Esophagus muscularis mucosa (tissue), 4 donors: Measurements from ENCODE around the gene GCNT1. TPM values are rescaled to one million over a fixed set of nuclear protein-coding genes. Genes with fewer than 3 reads are reported as not detected.
"Not testable (repeated sequence)": the region's sequence is repeated elsewhere in the genome, so short reads cannot be mapped to it uniquely, and the experiment has no call there.

Source experiments
- DNase-seq: peaks from one replicate; pipeline ENCODE4 v3.0.0-alpha.2; 2017; ENCODE audit errors: extremely low spot score
- H3K27ac ChIP-seq, 4 donors: fragments of 200-600 bp; sonication (generic); replicated peaks in 1 of 4; 1 replicate in 3 of 4; 2 replicates in 1 of 4; pipeline ENCODE4 v1.5.1; 2016 to 2019; ENCODE audit warnings: mild to moderate bottlenecking in 1 of 4
- H3K27me3 ChIP-seq, 4 donors: fragments of 200-600 bp; sonication (generic); one replicate each; pipeline versions ENCODE4 v1.5.1 to v1.6.0; 2016 to 2019
- H3K36me3 ChIP-seq, 4 donors: fragments of 200-600 bp; sonication (generic); one replicate each; pipeline ENCODE4 v1.5.1; 2016 to 2019
- H3K4me1 ChIP-seq, 4 donors: fragments of 200-600 bp; sonication (generic); one replicate each; pipeline ENCODE4 v1.5.1; 2016 to 2019
- H3K4me3 ChIP-seq, 4 donors: fragments of 200-600 bp; sonication (generic); 1 replicate in 2 of 4; 2 replicates in 2 of 4; pipeline ENCODE4 v1.5.1; 2016 to 2019; ENCODE audit warnings: mild to moderate bottlenecking in 4 of 4, moderate library complexity in 1 of 4
- H3K9me3 ChIP-seq, 4 donors: fragments of 200-600 bp; sonication (generic); 1 replicate in 3 of 4; 2 replicates in 1 of 4; pipeline ENCODE4 v1.5.1; 2016 to 2019
- EP300 ChIP-seq: sonication (generic); formaldehyde crosslinking; IDR thresholded peaks from one replicate; pipeline ENCODE4 v1.6.1; 2017; ENCODE audit warnings: antibody characterized with exemption
- POLR2A ChIP-seq: fragments of 450-650 bp; IDR thresholded peaks from one replicate; pipeline ENCODE4 v1.6.1; 2017; ENCODE audit warnings: antibody characterized with exemption, moderate library complexity, mild to moderate bottlenecking, low read depth
- POLR2AphosphoS5 ChIP-seq, 2 donors: sonication (generic); formaldehyde crosslinking; IDR thresholded peaks; one replicate each; pipeline ENCODE4 v1.6.1; 2017; ENCODE audit warnings: antibody characterized with exemption in 2 of 2
- WGBS: methylation state at CpG from one replicate; pipeline ENCODE4 v1.1.5; 2018; 5-methylcytosine and 5-hydroxymethylcytosine counted together
- intact Hi-C: fragments of 100-400 bp; cut with DNase I; formaldehyde crosslinking; loops from one replicate; pipeline ENCODE4 v1.15.1; 2023
- total RNA-seq, 4 donors: library from RNA; depleted of rRNA; stranded (reverse); fragments of >200 nt; gene quantifications; one replicate each; pipeline versions ENCODE4 v1.1.0 to v1.2.1, GENCODE V29; 2016
- TF ChIP-seq, protein P1 (sequence below), 3 experiments: fragments of 200-600 bp in 2 of 3; fragments of 450-650 bp in 1 of 3; sonication (generic) in 2 of 3; IDR thresholded peaks; one replicate each; pipeline ENCODE4 v1.5.1; 2017 to 2019; ENCODE audit warnings: antibody characterized with exemption in 3 of 3, mild to moderate bottlenecking in 2 of 3, moderate library complexity in 1 of 3

GCNT1 gene
- total RNA-seq, 4 donors from 2014 or later = 1.2 to 6.5 (median 3.3) TPM

DNA sequence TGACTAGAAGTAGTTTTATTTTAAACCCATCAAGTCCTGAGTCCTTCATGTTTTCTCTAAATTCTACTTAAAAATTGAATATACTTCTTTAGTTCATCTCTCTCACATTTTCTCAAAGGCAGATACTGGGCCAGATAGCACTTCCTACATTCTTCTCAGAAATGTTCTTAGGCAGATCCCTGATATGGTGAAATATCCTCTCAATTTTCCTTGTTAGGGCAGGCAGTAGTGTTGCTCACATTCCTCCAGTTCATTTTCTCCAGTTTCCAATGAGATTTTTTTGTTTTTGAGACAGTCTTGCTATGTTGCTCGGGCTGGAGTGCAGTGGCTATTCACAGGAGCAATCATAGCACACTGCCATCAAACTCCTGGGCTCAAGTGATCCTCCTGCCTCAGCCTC is 5.7 kb downstream of the GCNT1 start:
- WGBS = 94% methylated on average over 1 of the region's 1 CpG
- Histone ChIP-seq H3K27me3 (no peaks in the 10 kb centered on the region), H3K36me3 (no peaks in the 10 kb centered on the region), H3K27ac (no peak overlapping the region), H3K4me1 (peaks cover 7 to 13% (median 8%) of the 10 kb centered on the region in 4 donors), H3K4me3 (no peak overlapping the region), H3K9me3 (no peaks in the 10 kb centered on the region)
- no peak for DNase-seq
- intact Hi-C loops = no loop called here
- TF ChIP-seq, protein P1, sequence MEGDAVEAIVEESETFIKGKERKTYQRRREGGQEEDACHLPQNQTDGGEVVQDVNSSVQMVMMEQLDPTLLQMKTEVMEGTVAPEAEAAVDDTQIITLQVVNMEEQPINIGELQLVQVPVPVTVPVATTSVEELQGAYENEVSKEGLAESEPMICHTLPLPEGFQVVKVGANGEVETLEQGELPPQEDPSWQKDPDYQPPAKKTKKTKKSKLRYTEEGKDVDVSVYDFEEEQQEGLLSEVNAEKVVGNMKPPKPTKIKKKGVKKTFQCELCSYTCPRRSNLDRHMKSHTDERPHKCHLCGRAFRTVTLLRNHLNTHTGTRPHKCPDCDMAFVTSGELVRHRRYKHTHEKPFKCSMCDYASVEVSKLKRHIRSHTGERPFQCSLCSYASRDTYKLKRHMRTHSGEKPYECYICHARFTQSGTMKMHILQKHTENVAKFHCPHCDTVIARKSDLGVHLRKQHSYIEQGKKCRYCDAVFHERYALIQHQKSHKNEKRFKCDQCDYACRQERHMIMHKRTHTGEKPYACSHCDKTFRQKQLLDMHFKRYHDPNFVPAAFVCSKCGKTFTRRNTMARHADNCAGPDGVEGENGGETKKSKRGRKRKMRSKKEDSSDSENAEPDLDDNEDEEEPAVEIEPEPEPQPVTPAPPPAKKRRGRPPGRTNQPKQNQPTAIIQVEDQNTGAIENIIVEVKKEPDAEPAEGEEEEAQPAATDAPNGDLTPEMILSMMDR (IDR thresholded peaks at IDR 0.05) = no peak
- no peak for TF ChIP-seq EP300
- TF ChIP-seq POLR2A = no peak
- TF ChIP-seq POLR2AphosphoS5 (IDR thresholded peaks at IDR 0.05) = no peak

DNA sequence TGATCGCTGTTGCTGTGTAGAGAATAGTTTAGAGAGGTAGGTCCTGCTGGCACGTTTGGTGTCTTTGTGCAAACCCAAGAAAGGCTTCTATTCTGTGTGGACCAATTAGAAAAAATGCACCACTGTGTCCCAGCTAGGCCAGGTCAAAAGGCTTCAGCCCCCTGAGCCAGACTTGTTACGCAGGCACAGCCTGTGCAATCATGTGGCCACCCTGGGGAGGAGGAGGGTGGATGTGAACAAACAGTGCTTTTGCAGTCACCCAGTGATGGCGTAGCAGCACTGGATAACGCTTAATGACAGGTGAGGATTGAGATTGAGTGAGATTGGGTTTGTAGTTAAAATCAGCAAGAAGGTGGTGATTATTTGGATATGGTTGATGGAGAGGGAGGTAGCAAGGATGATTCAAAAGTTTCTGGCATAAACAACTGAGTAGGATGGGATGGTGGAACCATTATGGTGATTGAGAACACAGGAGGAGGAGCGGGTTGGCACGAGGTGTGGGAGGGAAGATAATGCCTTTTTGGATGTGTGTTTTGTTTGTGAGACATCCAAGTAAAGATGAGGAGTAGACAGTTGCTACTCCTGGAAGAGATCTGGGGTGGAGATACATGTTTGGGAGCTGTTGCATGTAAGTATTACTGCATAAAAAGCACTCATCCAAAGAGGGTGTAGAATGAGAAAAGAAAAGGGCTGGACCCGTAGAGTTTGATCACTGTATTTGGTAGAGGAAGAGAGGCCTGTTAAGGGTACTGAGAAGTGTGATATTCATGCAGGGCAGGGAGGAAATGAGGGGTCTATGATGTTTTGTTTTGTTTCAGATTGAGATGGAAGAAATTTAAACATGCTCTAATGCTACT is 6.7 kb downstream of the GCNT1 start:
- Histone ChIP-seq H3K4me3 (no peak overlapping the region), H3K36me3 (no peaks in the 10 kb centered on the region), H3K27ac (no peak overlapping the region), H3K27me3 (no peaks in the 10 kb centered on the region), H3K4me1 (peaks cover 0 to 3% (median 0%) of the 10 kb centered on the region in 4 donors), H3K9me3 (no peaks in the 10 kb centered on the region)
- TF ChIP-seq POLR2A (no peak), EP300 (no peak), POLR2AphosphoS5 (IDR thresholded peaks at IDR 0.05) (no peak)
- TF ChIP-seq, protein P1 (IDR thresholded peaks at IDR 0.05) = no peak
- no peak for DNase-seq
- intact Hi-C loops = no loop called here
- 83% methylated on average over 7 of the region's 8 CpGs for WGBS

DNA sequence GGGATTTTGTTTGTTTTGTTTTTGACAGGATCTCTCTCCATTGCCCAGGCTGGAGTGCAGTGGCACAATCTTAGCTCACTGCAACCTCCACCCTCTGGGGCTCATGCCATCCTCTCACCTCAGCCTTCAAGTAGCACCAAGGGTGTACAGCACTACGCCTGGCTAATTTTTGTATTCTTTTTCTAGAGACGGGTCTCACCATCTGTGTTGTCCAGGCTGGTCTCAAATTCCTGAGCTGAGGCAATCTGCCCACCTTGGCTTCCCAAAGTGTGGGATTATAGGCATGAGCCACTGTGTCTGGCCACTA is 7.3 kb downstream of the GCNT1 start:
- 91% methylated on average over 2 of the region's 2 CpGs for WGBS
- TF ChIP-seq POLR2AphosphoS5 (IDR thresholded peaks at IDR 0.05) (no peak), POLR2A (no peak), EP300 (no peak)
- TF ChIP-seq, protein P1 (IDR thresholded peaks at IDR 0.05) = no peak

DNA sequence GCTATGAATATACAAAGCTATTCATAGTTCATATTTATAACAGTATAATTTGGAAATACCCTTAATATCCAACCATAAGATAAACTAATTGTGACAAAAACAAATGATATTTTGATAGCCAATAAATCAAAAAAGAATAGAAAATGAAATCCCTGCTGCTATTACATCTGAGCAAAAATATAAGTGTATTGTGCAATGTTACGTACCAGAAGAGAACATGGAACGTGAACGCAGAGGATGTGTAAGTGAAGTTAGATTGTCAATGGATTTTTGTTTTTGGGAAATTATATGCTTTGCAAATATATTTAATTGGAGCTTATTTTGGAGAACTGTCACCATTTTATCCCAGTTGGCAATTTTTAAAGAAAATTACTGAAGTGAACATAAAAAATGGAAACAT is 15.4 kb downstream of the GCNT1 start:
- Histone ChIP-seq H3K4me3 (no peak overlapping the region), H3K36me3 (no peaks in the 10 kb centered on the region), H3K27ac (no peak overlapping the region), H3K4me1 (peaks cover 0 to 6% (median 2%) of the 10 kb centered on the region in 4 donors), H3K27me3 (no peaks in the 10 kb centered on the region), H3K9me3 (no peaks in the 10 kb centered on the region)
- 68% methylated on average over 3 of the region's 3 CpGs for WGBS
- TF ChIP-seq POLR2A = no peak
- intact Hi-C loops = no loop called here
- no peak for DNase-seq

More for the DNA sequence above, 7.3 kb downstream of the GCNT1 start:
- Histone ChIP-seq H3K9me3 (no peaks in the 10 kb centered on the region), H3K27me3 (no peaks in the 10 kb centered on the region), H3K4me3 (no peak overlapping the region), H3K4me1 (no peaks in the 10 kb centered on the region), H3K27ac (no peak overlapping the region), H3K36me3 (no peaks in the 10 kb centered on the region)
- intact Hi-C loops = no loop called here
- no peak for DNase-seq

DNA sequence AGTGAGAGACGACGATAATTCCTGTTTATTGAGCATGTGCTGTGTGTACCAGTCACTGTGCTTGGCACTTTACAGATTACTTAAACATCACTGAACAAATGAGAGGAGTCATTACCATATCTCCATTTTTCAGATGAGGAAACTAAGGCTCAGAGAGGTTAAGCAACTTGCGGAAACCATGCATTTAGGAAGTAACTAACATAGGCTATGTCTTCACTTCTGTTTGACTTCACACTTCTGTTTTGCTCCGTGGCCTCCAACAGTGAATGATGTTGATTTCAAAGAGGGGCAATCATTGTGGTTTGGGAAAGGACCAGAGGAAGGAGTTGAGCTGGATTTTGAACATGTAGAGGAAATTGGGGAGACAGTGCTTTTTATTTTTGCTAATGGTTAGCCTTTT is 16.7 kb downstream of the GCNT1 start:
- H3K27me3 ChIP-seq = no peaks in the 10 kb centered on the region
- peaks cover 0 to 6% (median 2%) of the 10 kb centered on the region in 4 donors for H3K4me1 ChIP-seq
- TF ChIP-seq POLR2AphosphoS5 (IDR thresholded peaks at IDR 0.05) (no peak), POLR2A (no peak), EP300 (no peak)
- TF ChIP-seq, protein P1 (IDR thresholded peaks at IDR 0.05) = no peak
- no peak for DNase-seq
- H3K27ac ChIP-seq = no peak overlapping the region
- 81% methylated on average over 4 of the region's 4 CpGs for WGBS
- H3K4me3 ChIP-seq = no peak overlapping the region
- no peaks in the 10 kb centered on the region for H3K9me3 ChIP-seq
- intact Hi-C loops = no loop called here
- H3K36me3 ChIP-seq = no peaks in the 10 kb centered on the region

DNA sequence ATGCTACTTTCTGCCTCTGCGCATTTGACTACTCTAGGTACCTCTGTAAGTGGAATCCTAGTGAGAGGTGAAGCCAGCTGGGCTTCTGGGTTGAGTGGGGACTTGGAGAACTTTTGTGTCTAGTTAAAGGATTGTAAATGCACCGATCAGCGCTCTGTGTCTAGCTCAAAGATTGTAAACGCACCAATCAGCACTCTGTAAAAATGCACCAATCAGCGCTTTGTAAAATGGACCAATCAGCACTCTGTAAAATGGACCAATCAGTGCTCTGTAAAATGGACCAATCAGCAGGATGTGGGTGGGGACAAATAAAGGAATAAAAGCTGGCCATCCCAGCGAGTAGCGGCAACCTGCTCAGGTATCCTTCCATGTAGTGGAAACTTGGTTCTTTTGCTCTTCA is 18.8 kb downstream of the GCNT1 start:
- intact Hi-C loops, DNase-seq, H3K4me1 ChIP-seq, H3K27me3 ChIP-seq, H3K9me3 ChIP-seq, H3K27ac ChIP-seq, H3K4me3 ChIP-seq, H3K36me3 ChIP-seq: not testable (repeated sequence)
- 82% methylated on average over 7 of the region's 7 CpGs for WGBS
